ACC112 (cell line): Measurements from ENCODE around the gene GRB10.

ENCODE experiments used
- H2AFZ ChIP-seq: fragments of 200-600 bp; sonication (generic); one replicate; pipeline ENCODE4 v1.6.0; 2017; ENCODE audit warnings: antibody characterized with exemption, low read length; ENCODE audit not compliant: unreplicated experiment
- H3K27ac ChIP-seq: fragments of 200-600 bp; sonication (generic); 2 replicates; pipeline ENCODE4 v1.5.1; 2014; ENCODE audit warnings: low read depth, mild to moderate bottlenecking, antibody characterized with exemption, low read length, moderate library complexity
- H3K27me3 ChIP-seq: fragments of 200-600 bp; sonication (generic); 2 replicates; pipeline ENCODE4 v1.6.1; 2014; ENCODE audit warnings: mild to moderate bottlenecking, antibody characterized with exemption, low read length, moderate library complexity, mixed read lengths; ENCODE audit not compliant: insufficient read depth
- H3K36me3 ChIP-seq: fragments of 200-600 bp; sonication (generic); 2 replicates; pipeline ENCODE4 v1.6.1; 2016; ENCODE audit warnings: mild to moderate bottlenecking, antibody characterized with exemption, low read length, moderate library complexity, mixed read lengths; ENCODE audit not compliant: insufficient read depth
- H3K4me1 ChIP-seq: fragments of 200-600 bp; sonication (generic); one replicate; pipeline ENCODE4 v1.6.1; 2016; ENCODE audit warnings: low read length, mixed read lengths; ENCODE audit not compliant: insufficient read depth, unreplicated experiment, control insufficient read depth
- H3K4me3 ChIP-seq: fragments of 200-600 bp; sonication (generic); 2 replicates; pipeline ENCODE4 v1.5.1; 2014; ENCODE audit warnings: mild to moderate bottlenecking, low read depth, low read length
- H3K79me2 ChIP-seq: fragments of 200-600 bp; sonication (generic); one replicate; pipeline ENCODE4 v1.6.0; 2016; ENCODE audit warnings: low read length; ENCODE audit not compliant: control insufficient read depth, unreplicated experiment, insufficient read depth

Gene GRB10

GRCh38 chr7:50640779-50641178, 141.9 kb downstream of the GRB10 start:
- no peaks in the 10 kb centered on the region for H3K36me3 ChIP-seq
- no peak overlapping the region for H3K4me3 ChIP-seq
- H2AFZ ChIP-seq, result no peak overlapping the region
- no peaks in the 10 kb centered on the region for H3K79me2 ChIP-seq
- H3K27ac ChIP-seq, result no peak overlapping the region
- no peaks in the 10 kb centered on the region for H3K27me3 ChIP-seq
- no peaks in the 10 kb centered on the region for H3K4me1 ChIP-seq

GRCh38 chr7:50640256-50640655, 142.4 kb downstream of the GRB10 start:
- H3K27ac ChIP-seq, result no peak overlapping the region
- no peaks in the 10 kb centered on the region for H3K36me3 ChIP-seq
- H3K4me3 ChIP-seq, result no peak overlapping the region
- no peak overlapping the region for H2AFZ ChIP-seq
- no peaks in the 10 kb centered on the region for H3K4me1 ChIP-seq
- no peaks in the 10 kb centered on the region for H3K79me2 ChIP-seq
- no peaks in the 10 kb centered on the region for H3K27me3 ChIP-seq

GRCh38 chr7:50637725-50638643, 144.7 kb downstream of the GRB10 start:
- Histone ChIP-seq H3K79me2 (peaks cover 12% of the 10 kb centered on the region), H2AFZ (no peak overlapping the region), H3K27me3 (no peaks in the 10 kb centered on the region), H3K27ac (no peak overlapping the region), H3K4me3 (no peak overlapping the region), H3K4me1 (no peaks in the 10 kb centered on the region), H3K36me3 (no peaks in the 10 kb centered on the region)

GRCh38 chr7:50634378-50634777, 148.3 kb downstream of the GRB10 start:
- no peak overlapping the region for H3K4me3 ChIP-seq
- peaks cover 16% of the 10 kb centered on the region for H3K79me2 ChIP-seq

GRCh38 chr7:50633414-50633710, 149.3 kb downstream of the GRB10 start:
- Histone ChIP-seq H3K27ac (no peak overlapping the region), H3K79me2 (peaks cover 16% of the 10 kb centered on the region), H3K4me1 (no peaks in the 10 kb centered on the region), H3K4me3 (no peak overlapping the region), H2AFZ (no peak overlapping the region), H3K27me3 (no peaks in the 10 kb centered on the region), H3K36me3 (no peaks in the 10 kb centered on the region)

More at GRCh38 chr7:50634378-50634777, 148.3 kb downstream of the GRB10 start:
- Histone ChIP-seq H3K27ac (no peak overlapping the region), H3K27me3 (no peaks in the 10 kb centered on the region), H3K36me3 (no peaks in the 10 kb centered on the region), H2AFZ (no peak overlapping the region), H3K4me1 (no peaks in the 10 kb centered on the region)

GRCh38 chr7:50632561-50633413, 149.9 kb downstream of the GRB10 start:
- H3K79me2 ChIP-seq, result peaks cover 16% of the 10 kb centered on the region
- H3K4me3 ChIP-seq, result no peak overlapping the region
- H2AFZ ChIP-seq, result no peak overlapping the region
- no peaks in the 10 kb centered on the region for H3K27me3 ChIP-seq
- no peak overlapping the region for H3K27ac ChIP-seq
- no peaks in the 10 kb centered on the region for H3K36me3 ChIP-seq
- no peaks in the 10 kb centered on the region for H3K4me1 ChIP-seq

- H3K4me1 ChIP-seq, result no peaks in the 10 kb centered on the region
- no peak overlapping the region for H3K27ac ChIP-seq
- H3K27me3 ChIP-seq, result no peaks in the 10 kb centered on the region
- peaks cover 16% of the 10 kb centered on the region for H3K79me2 ChIP-seq
- H2AFZ ChIP-seq, result no peak overlapping the region
- H3K36me3 ChIP-seq, result no peaks in the 10 kb centered on the region
- no peak overlapping the region for H3K4me3 ChIP-seq
Measured at GRCh38 chr7:50631639-50632038, 151.1 kb downstream of the GRB10 start.

GRCh38 chr7:50631100-50631499, 151.6 kb downstream of the GRB10 start:
- no peaks in the 10 kb centered on the region for H3K4me1 ChIP-seq
- no peaks in the 10 kb centered on the region for H3K27me3 ChIP-seq
- H3K36me3 ChIP-seq, result no peaks in the 10 kb centered on the region
- H3K4me3 ChIP-seq, result no peak overlapping the region
- H3K27ac ChIP-seq, result no peak overlapping the region
- peaks cover 16% of the 10 kb centered on the region for H3K79me2 ChIP-seq
- H2AFZ ChIP-seq, result no peak overlapping the region

GRCh38 chr7:50629238-50629901, 153.3 kb downstream of the GRB10 start:
- Histone ChIP-seq H2AFZ (no peak overlapping the region), H3K36me3 (no peaks in the 10 kb centered on the region), H3K27ac (no peak overlapping the region), H3K4me1 (no peaks in the 10 kb centered on the region), H3K27me3 (no peaks in the 10 kb centered on the region), H3K79me2 (peaks cover 16% of the 10 kb centered on the region), H3K4me3 (no peak overlapping the region)

GRCh38 chr7:50628434-50629084, 154.1 kb downstream of the GRB10 start:
- H3K4me1 ChIP-seq, result no peaks in the 10 kb centered on the region
- H3K36me3 ChIP-seq, result no peaks in the 10 kb centered on the region
- no peak overlapping the region for H2AFZ ChIP-seq
- no peak overlapping the region for H3K4me3 ChIP-seq
- H3K27ac ChIP-seq, result no peak overlapping the region
- peaks cover 10% of the 10 kb centered on the region for H3K79me2 ChIP-seq
- H3K27me3 ChIP-seq, result no peaks in the 10 kb centered on the region
